Measurements from ENCODE around the gene IZUMO1. TPM values are rescaled to one million over a fixed set of nuclear protein-coding genes. Genes with fewer than 3 reads are reported as not detected.

Gene IZUMO1
- total and polyA plus RNA-seq, 9 of the 15 experiments (the other 6 are each of a cell fraction or from before 2014, with no cell fraction given) = 0.14 to 2.1 (median 0.73) TPM

- 37% methylated on average over 24 of the region's 26 CpGs for WGBS (ENCODE audit: insufficient coverage, low coverage, missing lambda C conversion rate)
- no peaks in the 10 kb centered on the region for H4K20me1 ChIP-seq (replicated peaks; ENCODE audit: control insufficient read depth, insufficient read depth, low read length)
- H3K27me3 ChIP-seq (ENCODE audit: control insufficient read depth in 2 of 2, insufficient read depth in 2 of 2, low read length in 2 of 2) = no peaks in the 10 kb centered on the region
- POLR2A ChIA-PET = interaction anchor here (0.7 to 1.5 kb wide), 4 partner anchors 10 to 33 kb away, joined by 3 to 10 read pairs (median 4); no protein-coding TSS in a partner anchor
- BruUV-seq (replicated peaks) = no TSS peak
- no peaks in the 10 kb centered on the region for H3K36me3 ChIP-seq (ENCODE audit: control insufficient read depth, insufficient read depth, low read length)
- H3K9me3 ChIP-seq (replicated peaks; ENCODE audit: control insufficient read depth, insufficient read depth, low read depth, low read length) = no peaks in the 10 kb centered on the region
- peaks cover 7% of the 10 kb centered on the region; the same call in 1 of the 3 replicates for H3K79me2 ChIP-seq (ENCODE audit: control insufficient read depth, insufficient read depth, low read length)
- DNase-seq (ENCODE audit: extremely low read depth in 1 of 4, low spot score in 3 of 4) = no peak
- H2AFZ ChIP-seq (ENCODE audit: low read depth, low read length) = peak overlapping the region; percentile 90
- in situ Hi-C loops (cut with MboI) (no loop called here), intact Hi-C loops (cut with micrococcal nuclease) (loop anchor here (2.0 kb wide), 1 partner anchor 40 kb away; no protein-coding TSS in a partner anchor)
- peak overlapping the region; percentile 61 to 80 for H3K9ac ChIP-seq (ENCODE audit: insufficient read depth in 1 of 2, low read depth in 2 of 2, low read length in 2 of 2)
- H3K9me1 ChIP-seq (ENCODE audit: control insufficient read depth, insufficient read depth, low read length) = no peaks in the 10 kb centered on the region
- CTCF ChIA-PET (ENCODE audit: low intra/inter-chr PET ratio) = no interaction called here
- no peak for FAIRE-seq
- H3K4me2 ChIP-seq (ENCODE audit: insufficient read depth, low read length) = peak overlapping the region; percentile 85
- peak overlapping the region; percentile 70 for H3K27ac ChIP-seq (ENCODE audit: extremely low read depth, low read depth, low read length)
- peaks cover 18 to 51% of the 10 kb centered on the region in 2 experiments for H3K4me1 ChIP-seq (replicated peaks in 1 of 2; ENCODE audit: control insufficient read depth in 2 of 2, insufficient read depth in 2 of 2, low read length in 2 of 2)
- H3K4me3 ChIP-seq = peak overlapping the region; percentile 54
- no peak for ATAC-seq
- TF ChIP-seq SPI1 (IDR thresholded peaks at IDR 0.05; ENCODE audit: borderline replicate concordance, low read depth, low read length) (no peak), PKNOX1 (IDR thresholded peaks at IDR 0.05) (no peak), BCL6 (CRISPR knock-in tag; IDR thresholded peaks at IDR 0.05) (no peak), ZNF175 (CRISPR knock-in tag; IDR thresholded peaks at IDR 0.05; ENCODE audit: low read depth) (no peak), ARID4B (CRISPR knock-in tag; IDR thresholded peaks at IDR 0.05) (no peak), ZNF518B (CRISPR knock-in tag; IDR thresholded peaks at IDR 0.05) (no peak), GABPB2 (CRISPR knock-in tag; conservative IDR thresholded peaks at IDR 0.05) (no peak), ARID3B (CRISPR knock-in tag; IDR thresholded peaks at IDR 0.05; ENCODE audit: borderline replicate concordance) (no peak), RBM34 (IDR thresholded peaks at IDR 0.05; ENCODE audit: borderline replicate concordance, insufficient read depth, low read length) (no peak)
Observed at GRCh38 chr19:48714759-48715675, 31.7 kb downstream of the IZUMO1 start.
